HG03378 (cell line): Measurements from ENCODE around the gene MFSD12.
"Not testable (repeated sequence)": the region's sequence is repeated elsewhere in the genome, so short reads cannot be mapped to it uniquely, and the experiment has no call there.

Source experiments
- ATAC-seq: cut with Tn5 transposase; IDR thresholded peaks from one replicate; pipeline ENCODE4 v1.9.1; 2021; ENCODE audit warnings: mild to moderate bottlenecking, moderate library complexity; ENCODE audit not compliant: unreplicated experiment

The MFSD12 gene

GRCh38 chr19:3585301-3586126 is 28.1 kb upstream of the MFSD12 start, which contains the start of gene GIPC3:
Gene GIPC3, plus strand, starts transcription at chr19:3585478. Its CDS starts 120 bp downstream, at chr19:3585598.
- ATAC-seq, result no peak

DNA sequence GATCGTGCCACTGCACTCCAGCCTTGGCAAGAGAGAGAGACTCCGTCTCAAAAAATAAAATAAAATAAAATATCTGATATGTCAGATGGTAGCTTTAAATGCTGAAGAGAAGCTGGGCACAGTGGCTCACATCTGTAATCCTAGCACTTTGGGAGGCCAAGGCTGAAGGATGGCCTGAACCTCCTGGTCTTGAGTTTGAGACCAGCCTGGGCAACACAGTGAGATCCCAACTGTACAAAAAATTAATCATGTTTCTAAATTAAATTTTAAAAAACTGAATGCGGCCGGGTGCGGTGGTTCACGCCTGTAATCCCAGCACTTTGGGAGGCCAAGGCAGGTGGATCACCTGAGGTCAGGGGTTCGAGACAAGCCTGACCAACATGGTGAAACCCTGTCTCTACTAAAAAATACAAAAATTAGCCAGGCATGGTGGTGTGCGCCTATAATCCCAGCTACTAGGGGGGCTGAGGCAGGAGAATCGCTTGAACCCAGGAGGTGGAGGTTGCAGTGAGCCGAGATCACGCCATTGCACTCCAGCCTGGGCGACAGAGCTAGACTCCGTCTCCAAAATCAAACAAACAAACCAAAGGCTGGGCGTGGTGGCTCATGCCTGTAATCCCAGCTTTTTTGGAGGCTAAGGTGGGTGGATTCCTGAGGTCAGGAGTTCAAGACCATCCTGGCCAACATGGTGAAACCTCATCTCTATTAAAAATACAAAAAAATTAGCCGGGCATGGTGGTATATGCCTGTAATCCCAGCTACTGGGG is 26.8 kb upstream of the MFSD12 start:
- ATAC-seq, result not testable (repeated sequence)

GRCh38 chr19:3581792-3582191 is 24.4 kb upstream of the MFSD12 start:
- ATAC-seq, result not testable (repeated sequence)

DNA sequence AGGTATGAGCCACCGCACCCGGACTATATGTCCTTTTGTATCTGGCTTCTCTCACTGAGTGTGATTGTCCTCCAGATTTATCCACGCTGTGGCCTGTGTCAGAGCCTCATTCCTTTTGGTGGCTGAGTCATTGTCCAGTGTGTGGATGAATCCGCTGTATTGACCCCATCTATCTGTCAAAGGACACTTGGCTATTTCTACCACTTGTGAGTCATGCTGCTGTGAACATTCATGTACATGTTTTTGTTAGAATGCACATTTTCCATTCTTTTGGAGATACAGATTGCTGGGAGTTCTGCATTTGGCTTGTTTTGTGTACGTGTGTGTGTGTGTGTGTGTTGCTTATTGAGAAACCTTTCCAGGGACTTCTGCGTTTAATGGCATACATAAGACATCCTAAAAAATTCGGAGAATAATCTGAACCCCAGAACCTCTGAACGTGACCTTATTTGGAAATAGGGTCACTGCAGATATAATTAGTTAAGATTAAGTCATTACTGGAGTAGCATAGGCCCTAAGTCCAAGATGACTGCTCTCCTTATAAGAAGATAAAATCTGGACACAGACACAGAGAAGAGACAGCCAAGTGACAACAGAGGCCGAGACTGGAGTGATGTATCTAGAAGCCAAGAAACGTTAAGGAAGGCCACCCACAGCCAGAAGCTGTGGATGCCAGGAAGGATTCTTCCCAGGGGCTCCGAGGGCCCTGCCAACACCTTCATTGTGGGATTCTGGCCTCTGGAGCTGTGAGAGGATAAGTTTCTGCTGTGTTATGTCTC is 23.0 kb upstream of the MFSD12 start:
- ATAC-seq, result no peak

- no peak for ATAC-seq
Measured at GRCh38 chr19:3578390-3578789, 21.0 kb upstream of the MFSD12 start.

DNA sequence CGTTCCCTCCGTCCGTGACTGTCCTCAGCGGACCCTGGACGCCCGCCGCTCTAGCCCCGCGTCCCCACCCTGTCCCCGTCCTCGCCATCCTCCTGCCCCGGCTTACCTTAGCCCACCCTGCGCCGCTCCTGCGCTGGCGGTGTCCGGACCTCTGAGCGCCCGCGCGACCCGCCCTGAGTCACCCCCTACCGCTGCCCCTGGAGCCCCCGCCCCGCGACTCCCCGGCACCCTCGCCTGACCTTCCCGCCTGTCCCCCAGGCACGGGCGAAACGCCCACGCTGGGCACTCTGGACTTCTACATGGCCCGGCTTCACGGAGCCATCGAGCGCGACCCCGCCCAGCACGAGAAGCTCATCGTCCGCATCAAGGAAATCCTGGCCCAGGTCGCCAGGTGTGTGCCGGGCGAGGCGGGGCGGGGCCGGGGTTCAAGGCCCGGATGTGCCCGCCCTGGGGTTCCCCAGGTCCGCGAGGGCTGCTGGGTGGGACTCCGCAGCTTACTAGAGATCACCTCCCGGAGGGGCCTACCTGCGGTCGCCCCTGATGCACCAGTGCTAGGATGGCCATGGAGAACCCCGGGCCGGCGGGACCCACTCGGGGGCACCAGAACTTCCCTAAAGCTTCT is 20.4 kb upstream of the MFSD12 start:
- no peak for ATAC-seq

DNA sequence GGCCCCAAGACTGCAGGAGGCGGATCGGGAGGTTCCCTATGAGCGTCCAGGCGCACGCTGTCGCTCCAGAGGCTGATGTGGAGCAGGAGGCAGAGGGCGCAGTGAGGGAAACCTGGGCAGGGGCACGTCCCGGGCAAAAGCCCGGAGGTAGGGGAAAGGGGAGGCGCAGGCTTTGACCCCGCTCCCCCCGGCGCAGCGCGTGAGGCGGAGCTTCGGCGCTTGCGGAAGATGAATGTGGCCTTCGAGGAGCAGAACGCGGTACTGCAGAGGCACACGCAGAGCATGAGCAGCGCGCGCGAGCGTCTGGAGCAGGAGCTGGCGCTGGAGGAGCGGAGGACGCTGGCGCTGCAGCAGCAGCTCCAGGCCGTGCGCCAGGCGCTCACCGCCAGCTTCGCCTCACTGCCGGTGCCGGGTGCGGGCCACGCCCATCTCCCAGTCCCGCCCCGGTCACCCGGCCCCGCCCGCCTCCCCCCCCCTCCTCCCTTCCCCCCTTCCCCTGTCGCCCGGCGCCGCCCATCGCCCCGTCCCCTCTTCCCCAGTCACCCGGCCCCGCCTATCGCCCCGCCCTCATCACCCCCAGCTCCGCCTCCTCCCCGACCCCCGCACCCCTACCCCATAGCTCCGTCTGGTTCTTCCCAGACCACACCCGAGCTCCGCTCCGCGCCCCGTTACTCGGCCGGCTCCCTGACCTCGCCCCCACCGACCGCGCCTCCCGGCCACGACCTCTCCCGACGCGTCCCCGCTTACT is 19.5 kb upstream of the MFSD12 start:
- no peak for ATAC-seq

DNA sequence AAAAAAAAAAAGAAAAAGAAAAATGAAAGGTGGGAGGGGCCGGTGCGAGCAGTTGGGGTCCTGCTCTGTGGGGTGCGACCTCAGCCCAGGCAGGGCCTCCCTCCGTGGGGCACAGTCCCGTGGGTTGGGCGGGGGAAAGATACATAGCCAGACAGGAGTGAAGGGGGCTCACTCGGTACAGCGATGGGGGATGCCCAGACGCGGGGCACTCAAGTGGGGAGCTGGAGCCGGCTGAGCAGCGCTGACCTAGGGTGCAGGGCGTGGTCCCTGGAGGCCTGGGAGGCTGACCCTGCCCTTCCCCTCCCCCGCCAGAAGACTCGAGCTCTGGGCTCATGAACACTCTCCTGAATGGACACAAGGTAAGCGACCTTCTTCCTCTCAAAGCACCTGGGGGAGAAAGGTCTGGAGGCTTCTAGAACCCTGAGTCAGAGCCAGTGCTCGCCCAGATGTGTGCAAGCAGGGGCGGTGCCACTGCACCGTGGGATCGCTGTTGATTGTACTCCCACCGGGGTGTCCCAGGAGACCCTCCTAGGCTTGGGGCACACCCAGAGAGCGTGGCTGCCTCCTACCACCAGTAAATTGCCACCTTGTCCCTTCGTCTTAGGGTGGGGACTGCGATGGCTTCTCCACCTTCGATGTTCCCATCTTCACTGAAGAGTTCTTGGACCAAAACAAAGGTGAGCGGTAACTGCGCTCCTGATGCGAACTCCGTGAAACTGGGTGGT is 18.7 kb upstream of the MFSD12 start:
- no peak for ATAC-seq

DNA sequence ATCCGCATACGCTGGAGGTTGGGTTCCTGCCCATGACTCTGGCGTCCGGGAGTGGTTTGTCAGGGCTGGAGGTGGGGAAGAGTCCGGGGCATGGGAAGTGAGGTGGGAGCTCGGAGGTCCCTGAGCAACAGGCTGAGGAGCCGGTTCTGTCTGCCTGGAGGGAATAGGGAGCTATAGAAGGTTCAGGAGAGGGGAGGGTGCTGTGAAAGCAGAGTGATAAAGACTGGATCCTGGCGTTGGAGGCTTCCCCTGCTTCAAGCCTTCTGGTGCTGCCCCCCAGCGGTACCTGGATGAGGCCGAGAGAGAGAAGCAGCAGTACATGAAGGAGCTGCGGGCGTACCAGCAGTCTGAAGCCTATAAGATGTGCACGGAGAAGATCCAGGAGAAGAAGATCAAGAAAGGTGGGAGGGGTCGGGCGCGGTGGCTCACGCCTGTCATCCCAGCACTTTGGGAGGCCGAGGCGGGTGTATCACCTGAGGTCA is 17.9 kb upstream of the MFSD12 start:
- no peak for ATAC-seq

- no peak for ATAC-seq
Measured at GRCh38 chr19:3573858-3574637, 16.7 kb upstream of the MFSD12 start.

GRCh38 chr19:3573162-3573857 is 15.9 kb upstream of the MFSD12 start:
- no peak for ATAC-seq

GRCh38 chr19:3572855-3573161 is 15.4 kb upstream of the MFSD12 start, which contains the start of gene HMG20B:
Gene HMG20B, plus strand, starts transcription at chr19:3572944. Its CDS starts 366 bp downstream, at chr19:3573310.
- no peak for ATAC-seq

GRCh38 chr19:3572132-3572854 is 14.9 kb upstream of the MFSD12 start:
- peak; percentile 84 for ATAC-seq

DNA sequence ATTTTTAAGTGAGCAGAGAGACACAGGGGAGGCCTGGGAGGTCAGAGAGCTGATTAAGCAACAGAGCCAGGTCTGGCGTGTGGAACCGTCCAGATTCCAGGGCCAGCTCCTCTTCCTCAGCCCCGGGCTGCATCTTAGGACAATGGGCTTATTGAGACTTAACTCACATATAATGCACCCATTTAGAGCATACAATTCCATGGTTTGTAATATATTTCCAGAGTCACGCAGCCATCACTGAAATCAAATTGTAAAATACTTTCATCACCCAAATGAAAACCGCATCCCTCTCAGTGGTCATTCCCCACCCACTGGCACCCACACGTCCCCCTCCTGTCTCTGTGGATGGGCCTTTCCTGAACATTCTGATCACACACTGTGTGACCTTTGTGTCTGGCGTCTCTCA is 13.2 kb upstream of the MFSD12 start:
- no peak for ATAC-seq

DNA sequence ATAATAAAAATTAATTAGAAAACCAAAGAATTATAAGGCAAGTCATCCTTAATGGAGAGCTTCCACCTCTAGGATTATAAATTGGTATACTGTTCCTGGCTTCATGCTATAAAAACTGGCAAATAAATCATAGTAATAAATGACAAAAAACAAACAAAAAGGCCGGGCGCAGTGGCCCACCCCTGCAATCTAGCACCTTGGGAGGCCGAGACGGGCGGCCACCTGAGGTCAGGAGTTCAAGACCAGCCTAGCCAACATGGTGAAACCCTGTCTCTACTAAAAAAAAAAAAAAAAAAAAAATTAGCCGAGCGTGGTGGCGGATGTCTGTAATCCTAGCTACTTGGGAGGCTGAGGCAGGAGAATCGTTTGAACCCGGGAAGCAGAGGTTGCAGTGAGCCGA is 12.7 kb upstream of the MFSD12 start:
- ATAC-seq, result not testable (repeated sequence)

DNA sequence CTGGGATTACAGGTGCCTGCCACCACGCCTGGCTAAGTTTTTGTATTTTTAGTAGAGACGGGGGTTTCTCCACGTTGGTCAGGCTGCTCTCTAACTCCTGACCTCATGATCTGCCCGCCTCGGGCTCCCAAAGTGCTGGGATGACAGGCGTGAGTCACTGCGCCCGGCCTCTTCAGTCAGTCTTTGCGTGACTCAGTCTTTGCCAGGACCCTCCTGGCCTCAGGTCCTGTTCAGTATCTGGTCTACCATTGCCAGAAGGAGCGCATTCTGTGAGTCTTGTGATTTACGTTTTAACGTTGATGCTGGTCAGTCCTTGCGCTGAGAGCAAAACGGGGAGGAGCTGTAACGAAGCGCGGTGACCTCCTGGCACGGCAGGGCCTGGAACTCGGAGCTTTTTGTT is 7.8 kb upstream of the MFSD12 start:
- no peak for ATAC-seq
